Measurements from ENCODE around the gene LTB4R2. TPM values are rescaled to one million over a fixed set of nuclear protein-coding genes. Genes with fewer than 3 reads are reported as not detected.

The LTB4R2 gene
- total RNA-seq, 6 donors from 2014 or later: 6.2 to 49.2 (median 10.9) TPM

DNA sequence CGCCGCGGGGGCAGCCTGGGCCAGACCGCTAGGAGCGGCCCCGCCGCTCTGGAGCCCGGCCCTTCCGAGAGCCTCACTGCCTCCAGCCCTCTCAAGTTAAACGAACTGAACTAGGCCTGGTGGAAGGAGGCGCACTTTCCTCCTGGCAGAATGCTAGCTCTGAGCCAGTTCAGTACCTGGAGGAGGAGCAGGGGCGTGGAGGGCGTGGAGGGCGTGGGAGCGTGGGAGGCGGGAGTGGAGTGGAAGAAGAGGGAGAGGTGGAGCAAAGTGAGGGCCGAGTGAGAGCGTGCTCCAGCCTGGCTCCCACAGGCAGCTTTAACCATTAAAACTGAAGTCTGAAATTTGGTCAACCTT lies 6.6 kb downstream of the LTB4R2 start:
- no peak for DNase-seq
- peaks cover 0 to 11% (median 3%) of the 10 kb centered on the region in 4 donors for H3K36me3 ChIP-seq
- peak overlapping the region; percentile 79 to 93 (median 91) for H3K27ac ChIP-seq
- H3K9me3 ChIP-seq: no peaks in the 10 kb centered on the region
- peak overlapping the region in 1 of 4 donors; percentile 25 for H3K4me3 ChIP-seq
- 57 to 81% methylated on average over 9 to 18 of the region's 18 CpGs for WGBS, 2 donors
- no peak for ATAC-seq (ENCODE audit: low FRiP score in 2 of 2)
- peaks cover 54 to 66% (median 62%) of the 10 kb centered on the region in 4 donors for H3K4me1 ChIP-seq
- TF ChIP-seq POLR2A (IDR thresholded peaks at IDR 0.05): no peak
- TF ChIP-seq POLR2AphosphoS5 (IDR thresholded peaks at IDR 0.05): no peak
- TF ChIP-seq, protein P1, sequence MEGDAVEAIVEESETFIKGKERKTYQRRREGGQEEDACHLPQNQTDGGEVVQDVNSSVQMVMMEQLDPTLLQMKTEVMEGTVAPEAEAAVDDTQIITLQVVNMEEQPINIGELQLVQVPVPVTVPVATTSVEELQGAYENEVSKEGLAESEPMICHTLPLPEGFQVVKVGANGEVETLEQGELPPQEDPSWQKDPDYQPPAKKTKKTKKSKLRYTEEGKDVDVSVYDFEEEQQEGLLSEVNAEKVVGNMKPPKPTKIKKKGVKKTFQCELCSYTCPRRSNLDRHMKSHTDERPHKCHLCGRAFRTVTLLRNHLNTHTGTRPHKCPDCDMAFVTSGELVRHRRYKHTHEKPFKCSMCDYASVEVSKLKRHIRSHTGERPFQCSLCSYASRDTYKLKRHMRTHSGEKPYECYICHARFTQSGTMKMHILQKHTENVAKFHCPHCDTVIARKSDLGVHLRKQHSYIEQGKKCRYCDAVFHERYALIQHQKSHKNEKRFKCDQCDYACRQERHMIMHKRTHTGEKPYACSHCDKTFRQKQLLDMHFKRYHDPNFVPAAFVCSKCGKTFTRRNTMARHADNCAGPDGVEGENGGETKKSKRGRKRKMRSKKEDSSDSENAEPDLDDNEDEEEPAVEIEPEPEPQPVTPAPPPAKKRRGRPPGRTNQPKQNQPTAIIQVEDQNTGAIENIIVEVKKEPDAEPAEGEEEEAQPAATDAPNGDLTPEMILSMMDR (IDR thresholded peaks at IDR 0.05): no peak
- H3K27me3 ChIP-seq: no peaks in the 10 kb centered on the region

- no peaks in the 10 kb centered on the region for H3K9me3 ChIP-seq
- no peak for TF ChIP-seq POLR2A (IDR thresholded peaks at IDR 0.05)
- peak in 1 of 2 donors; percentile 26 for TF ChIP-seq POLR2AphosphoS5 (IDR thresholded peaks at IDR 0.05)
- H3K27ac ChIP-seq: peak overlapping the region in 3 of 4 donors; percentile 79 to 93 (median 89)
- DNase-seq (no peak), ATAC-seq (ENCODE audit: low FRiP score in 2 of 2) (no peak)
- peaks cover 47 to 58% (median 54%) of the 10 kb centered on the region in 4 donors for H3K4me1 ChIP-seq
- 94 to 95% methylated on average over 3 of the region's 3 CpGs for WGBS, 2 donors
- no peak overlapping the region for H3K4me3 ChIP-seq
- no peaks in the 10 kb centered on the region for H3K27me3 ChIP-seq
- peaks cover 0 to 15% (median 3%) of the 10 kb centered on the region in 4 donors for H3K36me3 ChIP-seq
Observed at GRCh38 chr14:24317141-24317928, 7.4 kb downstream of the LTB4R2 start.

GRCh38 chr14:24321212-24321975 lies 11.5 kb downstream of the LTB4R2 start:
- no peak overlapping the region for H3K4me3 ChIP-seq
- no peak for TF ChIP-seq POLR2A (IDR thresholded peaks at IDR 0.05)
- H3K4me1 ChIP-seq: peaks cover 13 to 18% (median 16%) of the 10 kb centered on the region in 4 donors
- no peaks in the 10 kb centered on the region for H3K27me3 ChIP-seq
- DNase-seq (no peak), ATAC-seq (ENCODE audit: low FRiP score in 2 of 2) (no peak)
- no peak overlapping the region for H3K27ac ChIP-seq
- H3K36me3 ChIP-seq: peaks cover 0 to 28% (median 8%) of the 10 kb centered on the region in 4 donors
- WGBS, 2 donors: 89 to 90% methylated on average over 14 of the region's 14 CpGs
- no peaks in the 10 kb centered on the region for H3K9me3 ChIP-seq

GRCh38 chr14:24322672-24323071 lies 12.7 kb downstream of the LTB4R2 start:
- Histone ChIP-seq H3K4me3 (no peak overlapping the region), H3K27me3 (no peaks in the 10 kb centered on the region), H3K4me1 (peaks cover 6 to 12% (median 8%) of the 10 kb centered on the region in 4 donors), H3K27ac (no peak overlapping the region), H3K9me3 (no peaks in the 10 kb centered on the region), H3K36me3 (peaks cover 0 to 28% (median 8%) of the 10 kb centered on the region in 4 donors)
- ATAC-seq (ENCODE audit: low FRiP score in 2 of 2): no peak
- peak in 1 of 2 donors; percentile 34 for DNase-seq
- 77 to 81% methylated on average over 7 to 8 of the region's 10 CpGs for WGBS, 2 donors
- TF ChIP-seq POLR2A (IDR thresholded peaks at IDR 0.05) (no peak), POLR2AphosphoS5 (IDR thresholded peaks at IDR 0.05) (no peak)

- Histone ChIP-seq H3K27me3 (no peaks in the 10 kb centered on the region), H3K27ac (no peak overlapping the region), H3K4me1 (peaks cover 0 to 12% (median 7%) of the 10 kb centered on the region in 4 donors), H3K4me3 (no peak overlapping the region), H3K36me3 (peaks cover 0 to 28% (median 8%) of the 10 kb centered on the region in 4 donors), H3K9me3 (no peaks in the 10 kb centered on the region)
- WGBS, 2 donors: 69 to 71% methylated on average over 3 of the region's 3 CpGs
- TF ChIP-seq POLR2A (IDR thresholded peaks at IDR 0.05): no peak
- TF ChIP-seq, protein P1 (IDR thresholded peaks at IDR 0.05): no peak
- no peak for TF ChIP-seq POLR2AphosphoS5 (IDR thresholded peaks at IDR 0.05)
- TF ChIP-seq EP300 (IDR thresholded peaks at IDR 0.05): no peak
- ATAC-seq (ENCODE audit: low FRiP score in 2 of 2) (no peak), DNase-seq (no peak)
Observed at GRCh38 chr14:24323341-24323740, 13.4 kb downstream of the LTB4R2 start.

GRCh38 chr14:24324024-24324423 lies 14.1 kb downstream of the LTB4R2 start:
- no peaks in the 10 kb centered on the region for H3K27me3 ChIP-seq
- DNase-seq (no peak), ATAC-seq (ENCODE audit: low FRiP score in 2 of 2) (no peak)
- WGBS, 2 donors: 78 to 89% methylated on average over 6 of the region's 6 CpGs
- peaks cover 6 to 15% (median 10%) of the 10 kb centered on the region in 4 donors for H3K4me1 ChIP-seq
- H3K4me3 ChIP-seq: no peak overlapping the region
- no peak for TF ChIP-seq EP300 (IDR thresholded peaks at IDR 0.05)
- no peak for TF ChIP-seq POLR2AphosphoS5 (IDR thresholded peaks at IDR 0.05)
- no peak for TF ChIP-seq POLR2A (IDR thresholded peaks at IDR 0.05)
- TF ChIP-seq, protein P1 (IDR thresholded peaks at IDR 0.05): no peak
- H3K36me3 ChIP-seq: peaks cover 0 to 28% (median 8%) of the 10 kb centered on the region in 4 donors
- H3K9me3 ChIP-seq: no peaks in the 10 kb centered on the region
- no peak overlapping the region for H3K27ac ChIP-seq
